Activated B cell treated with CpG ODN at 0.5 μM for 24 hours (primary cell): Measurements from ENCODE around the gene CDK12. TPM values are rescaled to one million over a fixed set of nuclear protein-coding genes. Genes with fewer than 3 reads are reported as not detected.

ENCODE experiments used
- ATAC-seq: fragments of 200-7000 bp; cut with Tn5 transposase; one replicate; pipeline ENCODE4 v1.10.0; 2021; ENCODE audit warnings: low read depth, mild to moderate bottlenecking, moderate library complexity
- CTCF ChIA-PET: fragments of 350-600 bp; sonication (Branson Sonifier 250); formaldehyde crosslinking; loops from one replicate; lab custom pipeline; 2021; ENCODE audit warnings: antibody characterized with exemption; lab: Charles Lee
- POLR2A ChIA-PET: fragments of 350-600 bp; sonication (Branson Sonifier 250); formaldehyde crosslinking; loops from one replicate; lab custom pipeline; 2021; ENCODE audit warnings: antibody characterized with exemption; lab: Charles Lee
- DNase-seq: peaks from one replicate; pipeline ENCODE4 v3.0.0; 2022
- H3K27ac Mint-ChIP-seq: one replicate; pipeline ENCODE4 v1.8.0; 2020; ENCODE audit warnings: mixed read lengths
- H3K27me3 Mint-ChIP-seq: one replicate; pipeline ENCODE4 v1.8.0; 2021; ENCODE audit warnings: mixed read lengths
- H3K36me3 Mint-ChIP-seq: one replicate; pipeline ENCODE4 v1.8.0; 2021; ENCODE audit warnings: low read depth, mixed read lengths
- H3K4me1 Mint-ChIP-seq: one replicate; pipeline ENCODE4 v1.8.0; 2021; ENCODE audit warnings: mixed read lengths
- H3K4me3 Mint-ChIP-seq: one replicate; pipeline ENCODE4 v1.8.0; 2020; ENCODE audit warnings: mild to moderate bottlenecking, mixed read lengths
- H3K9me3 Mint-ChIP-seq: one replicate; pipeline ENCODE4 v1.8.0; 2020; ENCODE audit warnings: mixed read lengths
- intact Hi-C: fragments of 100-400 bp; cut with micrococcal nuclease; formaldehyde crosslinking; loops from one replicate; pipeline ENCODE4 v1.15.1; 2024
- total RNA-seq: library from RNA; stranded (reverse); gene quantifications from 2 replicates; pipeline ENCODE4 v1.2.3, GENCODE V29; 2022
- TF ChIP-seq, protein P1 (sequence below): fragments of 200-600 bp; IDR thresholded peaks from one replicate; pipeline ENCODE4 v1.8.0; 2022; ENCODE audit warnings: antibody characterized with exemption, mild to moderate bottlenecking

The CDK12 gene
- total RNA-seq, 1 donor from 2014 or later: 118 TPM

DNA sequence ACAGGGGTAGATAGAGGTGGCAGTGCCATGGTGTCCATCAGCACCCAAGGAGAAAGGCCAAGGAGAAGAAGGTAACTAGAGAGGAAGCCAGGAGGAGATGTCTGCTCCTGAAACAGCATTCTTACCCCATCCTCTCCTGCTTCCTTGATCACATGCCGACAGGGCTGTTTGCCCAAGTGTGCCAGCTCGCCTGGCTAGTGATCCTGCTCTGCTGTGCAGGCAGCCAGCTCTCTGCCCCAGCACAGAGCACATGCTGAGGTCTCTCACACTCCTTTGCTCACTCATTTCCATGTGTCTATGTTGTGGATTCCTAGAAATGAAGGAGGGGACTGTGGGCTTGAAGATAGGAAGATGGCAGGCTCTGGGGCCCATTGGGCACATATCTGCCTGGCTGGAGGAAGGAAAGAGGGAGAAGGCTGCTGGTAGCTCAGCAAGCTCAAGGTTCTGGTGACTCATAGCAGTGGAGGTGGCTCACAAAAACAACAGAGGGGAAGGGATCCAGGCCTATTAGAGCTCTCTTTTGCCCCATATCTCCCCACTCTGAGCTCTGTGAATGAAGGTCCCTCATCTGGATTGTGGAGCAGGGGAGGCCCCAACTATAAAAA lies 92.2 kb downstream of the CDK12 start:
- Mint-ChIP-seq H3K4me1 (peaks cover 33% of the 10 kb centered on the region), H3K27ac (no peak overlapping the region), H3K27me3 (no peaks in the 10 kb centered on the region), H3K4me3 (no peak overlapping the region), H3K9me3 (no peaks in the 10 kb centered on the region), H3K36me3 (peaks cover 67% of the 10 kb centered on the region)
- DNase-seq: no peak
- intact Hi-C loops: no loop called here
- no peak for ATAC-seq
- ChIA-PET POLR2A (no interaction called here), CTCF (interaction anchor here (1.6 kb wide), 1 partner anchor 68 kb away, joined by 7 read pairs; no protein-coding TSS in a partner anchor)
- TF ChIP-seq, protein P1, sequence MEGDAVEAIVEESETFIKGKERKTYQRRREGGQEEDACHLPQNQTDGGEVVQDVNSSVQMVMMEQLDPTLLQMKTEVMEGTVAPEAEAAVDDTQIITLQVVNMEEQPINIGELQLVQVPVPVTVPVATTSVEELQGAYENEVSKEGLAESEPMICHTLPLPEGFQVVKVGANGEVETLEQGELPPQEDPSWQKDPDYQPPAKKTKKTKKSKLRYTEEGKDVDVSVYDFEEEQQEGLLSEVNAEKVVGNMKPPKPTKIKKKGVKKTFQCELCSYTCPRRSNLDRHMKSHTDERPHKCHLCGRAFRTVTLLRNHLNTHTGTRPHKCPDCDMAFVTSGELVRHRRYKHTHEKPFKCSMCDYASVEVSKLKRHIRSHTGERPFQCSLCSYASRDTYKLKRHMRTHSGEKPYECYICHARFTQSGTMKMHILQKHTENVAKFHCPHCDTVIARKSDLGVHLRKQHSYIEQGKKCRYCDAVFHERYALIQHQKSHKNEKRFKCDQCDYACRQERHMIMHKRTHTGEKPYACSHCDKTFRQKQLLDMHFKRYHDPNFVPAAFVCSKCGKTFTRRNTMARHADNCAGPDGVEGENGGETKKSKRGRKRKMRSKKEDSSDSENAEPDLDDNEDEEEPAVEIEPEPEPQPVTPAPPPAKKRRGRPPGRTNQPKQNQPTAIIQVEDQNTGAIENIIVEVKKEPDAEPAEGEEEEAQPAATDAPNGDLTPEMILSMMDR: no peak

DNA sequence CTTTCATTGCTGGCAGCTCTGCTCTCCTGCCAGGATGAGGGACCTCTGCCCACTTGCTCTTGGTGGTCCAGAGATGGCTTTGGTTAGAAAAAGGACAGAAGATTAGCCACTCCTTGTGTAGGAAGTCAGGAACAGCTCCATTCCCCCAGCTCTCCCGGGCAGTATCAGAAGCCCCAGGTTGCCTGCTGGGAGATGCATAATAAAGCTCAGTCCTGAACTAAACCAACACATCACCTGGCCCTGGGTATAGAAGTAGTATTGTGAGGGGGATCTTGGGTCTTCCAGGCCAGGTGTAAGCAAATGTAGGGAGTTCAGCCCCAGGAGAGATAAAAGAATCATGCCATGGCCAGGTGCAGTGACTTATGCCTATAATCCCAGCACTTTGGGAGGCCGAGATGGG lies 94.1 kb downstream of the CDK12 start:
- Mint-ChIP-seq H3K9me3 (no peaks in the 10 kb centered on the region), H3K27ac (no peak overlapping the region), H3K4me1 (peaks cover 19% of the 10 kb centered on the region), H3K27me3 (no peaks in the 10 kb centered on the region), H3K4me3 (no peak overlapping the region), H3K36me3 (peaks cover 66% of the 10 kb centered on the region)
- ChIA-PET CTCF (interaction anchor here (1.1 kb wide), 1 partner anchor 10 kb away, joined by 3 read pairs; no protein-coding TSS in a partner anchor), POLR2A (no interaction called here)
- TF ChIP-seq, protein P1: no peak
- DNase-seq (no peak), ATAC-seq (no peak)
- intact Hi-C loops: no loop called here

DNA sequence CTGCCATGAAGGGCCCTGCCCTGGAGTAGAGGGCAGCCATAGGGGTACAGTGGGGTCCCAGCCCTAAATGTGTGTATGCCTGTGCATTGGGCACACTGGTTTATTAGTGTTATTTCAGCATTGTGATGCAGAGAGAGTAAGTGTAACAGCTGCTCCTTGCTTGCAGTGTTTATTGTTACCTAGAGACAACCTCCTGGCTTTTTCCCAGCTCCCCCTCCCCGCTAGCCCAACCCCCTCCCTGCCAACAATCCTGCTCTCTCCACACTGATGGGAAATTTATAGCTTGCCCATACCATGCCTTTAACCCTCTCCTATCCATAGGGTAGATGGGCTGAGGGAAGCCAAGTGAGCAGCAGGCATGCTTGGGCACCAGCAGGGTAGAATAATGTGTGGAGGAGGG lies 95.1 kb downstream of the CDK12 start:
- TF ChIP-seq, protein P1: no peak
- no peak for ATAC-seq
- Mint-ChIP-seq H3K27ac (peak overlapping the region; percentile 9), H3K9me3 (no peaks in the 10 kb centered on the region), H3K4me1 (peaks cover 8% of the 10 kb centered on the region), H3K36me3 (peaks cover 67% of the 10 kb centered on the region), H3K27me3 (no peaks in the 10 kb centered on the region), H3K4me3 (no peak overlapping the region)
- POLR2A ChIA-PET: no interaction called here
- CTCF ChIA-PET: interaction anchor here (1.0 kb wide), 1 partner anchor 9 kb away, joined by 3 read pairs; no protein-coding TSS in a partner anchor
- DNase-seq: no peak
- intact Hi-C loops: no loop called here

DNA sequence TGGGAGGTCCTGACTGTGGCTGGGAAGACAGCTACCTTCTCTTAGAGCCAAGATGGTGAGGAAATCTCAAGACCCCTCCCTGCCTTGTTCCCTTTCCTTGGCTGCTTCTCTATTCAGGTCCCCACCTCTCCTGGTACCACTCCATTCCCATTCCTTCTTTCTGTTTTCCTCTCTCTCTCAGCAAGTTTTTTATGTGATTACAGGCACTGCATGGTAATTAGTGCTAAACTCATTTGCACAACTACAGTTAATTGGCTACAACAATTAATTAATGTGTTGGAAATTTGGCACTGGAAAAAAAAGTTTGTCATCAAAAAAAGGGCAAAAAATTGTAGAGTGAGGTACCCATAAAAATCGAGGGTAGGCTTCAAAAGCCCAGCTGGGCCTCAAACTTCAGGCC lies 101.1 kb downstream of the CDK12 start:
- Mint-ChIP-seq H3K9me3 (no peaks in the 10 kb centered on the region), H3K36me3 (peaks cover 50% of the 10 kb centered on the region), H3K4me3 (no peak overlapping the region), H3K4me1 (peaks cover 9% of the 10 kb centered on the region), H3K27ac (no peak overlapping the region), H3K27me3 (no peaks in the 10 kb centered on the region)
- CTCF ChIA-PET: no interaction called here
- POLR2A ChIA-PET: no interaction called here
- intact Hi-C loops: no loop called here
- DNase-seq (no peak), ATAC-seq (no peak)
- TF ChIP-seq, protein P1: no peak

DNA sequence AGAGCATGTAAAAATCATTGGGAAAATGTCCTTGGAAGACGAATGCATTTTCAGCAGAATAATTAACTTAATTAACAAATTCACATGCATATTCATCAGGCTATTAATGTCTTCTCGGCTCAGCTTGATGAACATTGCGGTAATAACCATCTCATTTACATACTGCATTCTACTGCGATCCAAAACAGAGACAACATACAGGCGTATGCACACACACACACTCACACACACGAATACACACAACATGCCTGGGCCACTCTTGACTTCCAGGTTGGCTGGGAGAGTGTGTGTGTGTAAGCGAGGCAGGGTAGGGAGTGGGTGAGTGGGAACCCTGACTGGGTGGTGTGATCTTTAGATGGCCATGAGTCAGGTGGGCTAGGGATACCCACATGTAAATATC lies 101.7 kb downstream of the CDK12 start:
- Mint-ChIP-seq H3K27me3 (no peaks in the 10 kb centered on the region), H3K4me1 (peaks cover 9% of the 10 kb centered on the region), H3K27ac (no peak overlapping the region), H3K9me3 (no peaks in the 10 kb centered on the region), H3K36me3 (peaks cover 50% of the 10 kb centered on the region), H3K4me3 (no peak overlapping the region)
- TF ChIP-seq, protein P1: no peak
- ATAC-seq (no peak), DNase-seq (no peak)
- ChIA-PET CTCF (no interaction called here), POLR2A (no interaction called here)
- intact Hi-C loops: no loop called here
